ENCODE data around the gene SKAP2. TPM values are rescaled to one million over a fixed set of nuclear protein-coding genes. Genes with fewer than 3 reads are reported as not detected.
"Not testable (repeated sequence)": the region's sequence is repeated elsewhere in the genome, so short reads cannot be mapped to it uniquely, and the experiment has no call there.

The SKAP2 gene
- total RNA-seq, 1 experiment from 2014 or later: 43.2 TPM

- DNase-seq (ENCODE audit: low read depth): no peak
These were observed 6.7 kb downstream of the SKAP2 start for GRCh38 chr7:26857506-26858240.

GRCh38 chr7:26857170-26857505 lies 7.3 kb downstream of the SKAP2 start:
- no peak for DNase-seq (ENCODE audit: low read depth)

- no peak for DNase-seq (ENCODE audit: low read depth)
These were observed 8.0 kb downstream of the SKAP2 start for GRCh38 chr7:26856176-26856985.

- DNase-seq (ENCODE audit: low read depth): no peak
These were observed 9.2 kb downstream of the SKAP2 start for GRCh38 chr7:26854876-26855855.

- peak; percentile 64 for DNase-seq (ENCODE audit: low read depth)
These were observed 10.5 kb downstream of the SKAP2 start for GRCh38 chr7:26853788-26854393.

GRCh38 chr7:26850193-26850651 lies 14.2 kb downstream of the SKAP2 start:
- DNase-seq (ENCODE audit: low read depth): peak; percentile 52

GRCh38 chr7:26843705-26844104 lies 20.7 kb downstream of the SKAP2 start:
- DNase-seq (ENCODE audit: low read depth): peak; percentile 28

- DNase-seq (ENCODE audit: low read depth): no peak
These were observed 21.5 kb downstream of the SKAP2 start for GRCh38 chr7:26842897-26843296.

- no peak for DNase-seq (ENCODE audit: low read depth)
These were observed 23.2 kb downstream of the SKAP2 start for GRCh38 chr7:26841003-26841739.

- not testable (repeated sequence) for DNase-seq (ENCODE audit: low read depth)
These were observed 27.6 kb downstream of the SKAP2 start for GRCh38 chr7:26836793-26837192.

GRCh38 chr7:26815426-26815825 lies 49.0 kb downstream of the SKAP2 start:
- DNase-seq (ENCODE audit: low read depth): no peak

GRCh38 chr7:26813432-26813831 lies 51.0 kb downstream of the SKAP2 start:
- peak; percentile 46 for DNase-seq (ENCODE audit: low read depth)

- DNase-seq (ENCODE audit: low read depth): no peak
These were observed 69.8 kb downstream of the SKAP2 start for GRCh38 chr7:26794541-26794940.

- DNase-seq (ENCODE audit: low read depth): no peak
These were observed 71.8 kb downstream of the SKAP2 start for GRCh38 chr7:26792576-26792975.

- no peak for DNase-seq (ENCODE audit: low read depth)
These were observed 72.4 kb downstream of the SKAP2 start for GRCh38 chr7:26792006-26792405.

GRCh38 chr7:26789481-26790184 lies 74.8 kb downstream of the SKAP2 start:
- no peak for DNase-seq (ENCODE audit: low read depth)

- no peak for DNase-seq (ENCODE audit: low read depth)
These were observed 76.7 kb downstream of the SKAP2 start for GRCh38 chr7:26787701-26788100.

GRCh38 chr7:26784118-26784517 lies 80.3 kb downstream of the SKAP2 start:
- DNase-seq (ENCODE audit: low read depth): no peak

GRCh38 chr7:26782501-26782900 lies 81.9 kb downstream of the SKAP2 start:
- DNase-seq (ENCODE audit: low read depth): peak; percentile 37

GRCh38 chr7:26779978-26780595 lies 84.3 kb downstream of the SKAP2 start:
- no peak for DNase-seq (ENCODE audit: low read depth)

Data from M059J (cell line).